OCI-M1 (cell line): ENCODE measurements around the gene CMTM8.

Experiments used
- DNase-seq: peaks from one replicate; lab custom pipeline; 2025; lab: John Stamatoyannopoulos, UW

CMTM8 gene

DNA sequence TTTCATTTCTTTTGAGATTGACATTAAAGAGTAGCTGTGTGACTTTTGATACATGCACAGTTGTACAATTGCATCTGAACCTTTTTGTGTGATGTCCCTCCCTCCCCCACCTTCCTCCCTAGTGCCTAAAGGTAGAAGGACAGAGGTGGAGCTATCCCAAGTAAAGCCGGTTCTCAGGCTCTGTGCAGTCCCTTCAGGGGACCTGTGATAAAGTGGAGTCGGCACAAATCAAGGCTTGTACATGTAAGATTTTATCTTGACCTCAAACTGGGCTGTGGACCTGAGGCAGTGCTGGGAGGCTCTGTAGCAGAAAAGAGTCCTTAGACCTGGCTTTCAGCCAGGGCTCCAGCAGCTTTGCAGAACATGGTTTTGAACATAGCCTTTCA, 97.6 kb downstream of the CMTM8 start:
- DNase-seq, result peak; percentile 11

DNA sequence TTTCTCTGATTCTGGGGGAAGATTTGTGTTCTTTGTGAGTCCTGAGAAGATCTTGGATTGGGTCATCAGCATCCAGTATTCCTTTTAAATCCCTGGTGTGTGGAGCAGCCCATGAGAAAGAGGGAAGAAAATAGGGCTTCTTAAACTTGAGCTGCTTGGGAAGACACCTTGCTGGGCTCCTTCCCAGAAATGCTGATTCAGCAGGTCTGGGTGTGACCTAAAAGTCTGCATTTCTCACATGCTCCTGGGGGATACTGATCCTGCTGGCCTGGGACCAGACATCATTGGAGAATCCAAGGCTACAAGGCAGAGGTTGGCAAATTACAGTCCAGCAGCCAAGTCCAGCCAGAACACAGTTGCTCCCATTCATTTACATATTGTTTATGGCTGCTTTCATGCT, 99.0 kb downstream of the CMTM8 start:
- DNase-seq, result no peak

DNA sequence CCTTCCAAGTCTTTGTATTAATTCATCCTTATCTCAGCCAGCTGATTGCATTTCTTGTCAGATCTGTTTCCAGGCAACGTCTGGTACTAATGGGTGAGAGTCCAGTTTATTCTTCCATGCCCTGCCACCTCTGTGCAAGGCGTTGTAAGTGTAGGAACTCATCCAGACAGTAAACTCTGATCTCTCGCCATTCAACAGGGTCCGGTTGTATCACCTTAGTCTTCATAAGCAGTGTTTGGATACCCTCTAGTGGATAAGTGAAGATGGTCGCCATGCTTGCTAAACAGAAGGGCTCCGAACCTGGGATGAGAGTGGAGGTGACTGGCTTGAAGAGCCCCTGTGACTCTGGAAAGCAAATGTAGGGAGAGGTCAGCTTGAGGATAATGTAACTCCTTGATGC, 101.6 kb downstream of the CMTM8 start:
- peak; percentile 65 for DNase-seq

DNA sequence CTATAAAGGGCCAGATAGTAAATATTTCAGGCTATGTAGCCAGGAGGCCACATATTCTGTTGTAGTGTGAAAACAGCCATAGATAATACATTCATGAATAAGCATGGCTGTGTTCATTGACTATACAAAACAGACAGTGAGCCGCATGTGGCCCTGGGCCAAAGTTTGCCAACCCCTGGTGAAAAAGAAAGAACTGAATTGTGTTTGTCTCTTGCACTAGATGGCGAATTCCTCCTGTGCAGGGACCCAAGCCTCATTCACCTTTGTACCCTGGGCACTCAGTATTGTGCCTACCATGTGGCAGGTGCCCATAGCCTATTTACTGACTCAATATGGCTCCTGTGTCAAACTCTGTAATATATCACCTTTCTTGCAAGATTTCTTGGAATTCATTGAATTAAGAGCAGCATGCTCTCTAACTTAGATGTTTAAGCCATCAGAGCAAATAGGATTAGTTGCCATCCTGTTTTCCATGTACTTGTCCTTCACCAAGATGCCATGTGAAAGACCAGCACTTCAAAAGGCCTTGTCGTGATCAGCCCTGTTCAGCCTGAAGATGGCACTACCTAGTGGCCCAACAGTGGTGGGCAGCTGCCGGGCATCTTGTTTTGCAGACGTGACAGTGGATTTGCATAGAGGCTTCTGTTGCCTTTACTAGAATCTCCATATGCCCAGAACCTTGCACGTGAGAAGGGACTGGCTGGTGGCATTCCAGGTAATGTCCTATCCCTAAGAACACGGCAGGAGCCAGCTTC, 102.3 kb downstream of the CMTM8 start:
- no peak for DNase-seq

DNA sequence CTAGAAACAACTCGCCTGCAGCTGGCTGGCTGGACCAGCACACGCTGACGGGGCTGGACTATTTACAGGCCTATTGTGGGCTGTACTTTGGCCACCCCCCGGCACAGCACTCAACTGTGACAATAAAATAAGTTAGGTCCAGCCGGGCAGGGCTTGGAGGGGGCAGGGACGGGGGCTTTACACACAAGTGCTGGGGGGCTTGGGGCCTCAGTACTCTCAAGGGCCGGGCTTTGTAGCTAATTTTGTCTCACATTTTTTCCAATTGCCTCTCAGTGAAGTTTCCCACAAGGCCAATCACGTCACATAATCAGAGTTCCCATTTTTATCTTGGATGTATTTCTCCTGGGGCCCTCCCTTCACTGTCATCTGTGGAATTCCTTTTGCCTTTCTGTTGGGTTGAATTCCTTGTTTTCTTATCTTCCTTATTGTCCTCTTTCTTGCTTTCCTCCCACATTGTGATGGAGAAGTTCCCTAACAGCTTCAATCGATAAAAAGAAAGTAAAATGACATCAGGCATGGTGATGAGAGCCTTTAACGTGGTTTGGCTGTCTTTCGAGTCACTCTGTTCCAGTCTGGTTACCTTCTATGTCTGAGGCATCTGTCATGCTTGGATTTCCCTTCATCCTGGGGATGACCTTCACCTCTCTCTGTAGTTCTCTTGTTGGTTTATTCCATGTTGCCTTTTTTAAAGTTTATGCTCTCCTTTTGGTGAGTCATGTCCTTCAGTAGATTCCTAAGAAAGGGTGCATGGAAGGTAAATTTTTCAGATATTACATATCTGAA, 109.1 kb downstream of the CMTM8 start:
- no peak for DNase-seq

DNA sequence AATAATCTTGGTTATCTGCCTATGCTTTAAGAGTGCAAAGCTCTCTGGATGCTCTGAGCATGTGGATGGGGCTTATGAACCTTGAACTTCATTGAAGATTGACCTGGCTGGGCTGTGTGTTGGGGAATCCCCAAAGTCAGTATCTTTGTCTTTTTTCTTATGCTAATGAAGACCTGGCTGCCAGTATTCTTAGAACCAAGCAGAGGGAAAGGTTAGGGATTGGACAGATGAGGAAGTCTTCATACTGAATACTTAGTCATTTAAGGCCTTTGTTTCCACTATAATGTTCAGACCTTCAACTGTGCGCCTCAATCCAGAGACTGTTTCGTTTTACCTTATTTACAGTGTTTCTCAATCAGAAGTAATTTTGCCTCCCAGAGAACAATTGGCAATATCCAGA, 110.7 kb downstream of the CMTM8 start:
- no peak for DNase-seq

DNA sequence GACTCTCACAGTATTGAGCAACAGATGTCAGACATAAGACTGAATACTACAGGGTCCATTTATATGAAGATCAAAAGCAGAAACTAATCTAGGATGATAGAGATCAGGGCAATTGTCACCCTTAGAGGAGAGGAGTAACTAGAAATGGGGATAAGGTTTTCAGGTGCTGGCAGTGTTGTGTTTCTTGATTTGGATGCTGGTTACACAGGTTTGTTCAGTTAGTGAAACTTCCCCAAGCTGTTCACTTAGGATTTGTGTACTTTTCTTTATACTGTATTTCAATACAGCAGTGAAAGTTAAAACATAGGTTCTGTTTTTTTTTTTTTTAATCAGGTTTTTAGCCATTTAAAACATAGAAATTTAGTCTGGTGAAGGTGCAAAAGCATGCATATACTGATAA, 114.1 kb downstream of the CMTM8 start:
- no peak for DNase-seq

DNA sequence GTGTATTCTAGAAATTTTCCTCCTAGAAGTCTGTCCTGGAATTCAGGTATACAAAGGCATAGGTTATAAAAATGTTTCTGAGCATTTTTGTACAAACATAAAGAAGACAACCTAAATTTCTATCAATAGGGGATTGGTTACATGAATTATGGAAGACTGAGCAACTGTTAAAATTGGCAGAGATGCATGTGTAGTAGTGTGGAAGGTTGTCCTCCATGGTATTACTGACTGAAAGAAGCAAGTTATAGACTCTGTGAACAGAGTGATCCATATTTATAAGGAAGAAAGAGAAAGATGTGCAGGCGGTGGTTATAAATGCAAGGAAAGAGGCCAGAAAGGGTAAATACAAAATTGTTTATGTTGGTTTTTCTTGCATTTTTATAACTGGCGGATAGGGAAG, 114.9 kb downstream of the CMTM8 start:
- no peak for DNase-seq

DNA sequence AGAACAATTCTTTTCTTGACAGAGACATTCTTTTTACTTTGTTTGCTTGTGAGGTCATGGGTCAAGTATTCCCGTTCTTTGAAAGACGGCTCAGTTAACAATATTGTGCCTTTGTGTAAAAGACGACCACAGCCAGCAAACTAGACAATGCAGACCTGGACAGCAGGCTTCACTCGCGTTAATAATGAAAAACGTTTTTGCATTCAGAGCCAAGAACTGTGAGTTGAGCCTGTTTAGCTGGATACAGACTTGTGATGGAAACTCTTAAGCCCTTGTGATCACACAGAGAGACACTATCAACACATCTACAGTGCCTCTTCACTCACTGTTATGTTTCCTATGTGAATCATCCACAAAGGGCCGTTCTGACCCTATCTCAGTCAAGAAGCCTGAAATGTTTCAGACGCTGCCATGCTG, 115.9 kb downstream of the CMTM8 start:
- DNase-seq, result peak; percentile 17

DNA sequence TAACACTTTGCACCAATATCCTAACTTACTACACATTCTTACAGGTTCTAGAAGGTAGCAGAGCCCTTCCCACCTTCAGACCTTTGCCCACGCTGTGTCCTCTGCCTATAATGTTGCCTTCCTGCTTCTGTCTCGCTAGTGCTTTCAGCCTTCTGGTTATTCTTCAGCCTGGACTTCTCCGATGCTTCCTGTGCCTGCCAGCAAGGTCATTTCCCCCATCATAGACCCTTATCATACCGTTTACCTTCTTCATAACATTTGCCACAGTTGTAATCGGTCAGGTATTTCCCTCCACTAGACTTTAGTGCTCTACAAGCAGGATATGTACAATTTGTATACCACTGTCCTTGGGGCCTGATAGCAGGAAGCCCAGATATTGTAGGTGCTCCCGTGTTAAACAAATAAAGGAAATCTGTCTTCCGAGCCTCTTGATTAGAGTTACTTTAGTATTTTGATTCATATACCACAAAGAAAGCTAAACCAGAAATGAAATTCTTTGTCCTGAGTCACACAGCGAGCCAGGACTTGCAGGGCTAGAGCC, 117.3 kb downstream of the CMTM8 start:
- no peak for DNase-seq

DNA sequence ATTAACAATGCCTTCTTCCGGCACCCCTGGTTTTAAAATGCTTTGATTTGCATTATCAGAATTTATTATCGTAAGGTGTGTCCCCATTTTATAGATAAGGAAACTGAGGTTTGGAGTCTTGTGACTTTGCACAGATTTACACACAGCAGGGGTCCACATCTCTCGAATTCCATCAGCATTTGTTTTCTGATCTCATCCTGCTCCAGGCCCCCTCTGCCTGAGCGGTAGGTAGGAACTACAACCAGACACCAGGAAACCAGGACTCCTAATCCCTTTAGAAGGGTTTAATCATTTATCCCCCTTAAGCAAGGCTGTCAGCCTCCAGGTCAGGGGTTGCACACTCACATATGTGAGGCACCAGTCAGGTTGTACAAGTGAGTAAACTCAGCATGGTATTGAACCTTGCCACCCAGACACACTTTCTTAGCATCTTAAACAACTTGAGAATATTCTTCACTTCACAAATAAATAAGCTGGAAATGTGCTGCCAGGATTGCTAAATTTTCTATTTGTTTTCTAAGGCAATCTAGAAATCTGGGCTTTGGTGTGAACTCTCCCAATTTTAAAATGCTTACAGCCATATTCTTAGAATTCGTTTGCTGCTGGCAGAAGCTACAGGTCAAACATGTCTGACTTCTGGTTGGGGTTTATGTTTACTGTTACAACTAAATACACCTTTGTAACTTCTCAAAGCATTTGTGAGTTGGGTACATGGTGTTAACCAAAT, 121.4 kb downstream of the CMTM8 start:
- DNase-seq, result no peak

DNA sequence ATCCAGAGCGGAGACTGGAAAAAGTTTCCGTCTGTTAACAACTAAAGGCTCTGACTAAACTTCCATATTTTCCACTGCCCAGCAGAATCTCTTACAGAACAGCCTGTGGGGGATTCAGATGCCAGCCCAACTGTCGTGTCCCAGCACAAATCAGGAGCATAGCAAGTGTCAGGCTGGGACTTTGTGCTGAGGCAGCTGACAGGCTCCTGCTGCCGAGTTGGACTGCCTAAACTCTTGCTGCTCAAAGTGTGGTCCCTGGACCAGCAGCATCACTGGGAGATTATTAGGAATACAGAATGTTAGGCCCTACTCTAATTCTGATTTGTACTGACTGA, 122.0 kb downstream of the CMTM8 start:
- no peak for DNase-seq

DNA sequence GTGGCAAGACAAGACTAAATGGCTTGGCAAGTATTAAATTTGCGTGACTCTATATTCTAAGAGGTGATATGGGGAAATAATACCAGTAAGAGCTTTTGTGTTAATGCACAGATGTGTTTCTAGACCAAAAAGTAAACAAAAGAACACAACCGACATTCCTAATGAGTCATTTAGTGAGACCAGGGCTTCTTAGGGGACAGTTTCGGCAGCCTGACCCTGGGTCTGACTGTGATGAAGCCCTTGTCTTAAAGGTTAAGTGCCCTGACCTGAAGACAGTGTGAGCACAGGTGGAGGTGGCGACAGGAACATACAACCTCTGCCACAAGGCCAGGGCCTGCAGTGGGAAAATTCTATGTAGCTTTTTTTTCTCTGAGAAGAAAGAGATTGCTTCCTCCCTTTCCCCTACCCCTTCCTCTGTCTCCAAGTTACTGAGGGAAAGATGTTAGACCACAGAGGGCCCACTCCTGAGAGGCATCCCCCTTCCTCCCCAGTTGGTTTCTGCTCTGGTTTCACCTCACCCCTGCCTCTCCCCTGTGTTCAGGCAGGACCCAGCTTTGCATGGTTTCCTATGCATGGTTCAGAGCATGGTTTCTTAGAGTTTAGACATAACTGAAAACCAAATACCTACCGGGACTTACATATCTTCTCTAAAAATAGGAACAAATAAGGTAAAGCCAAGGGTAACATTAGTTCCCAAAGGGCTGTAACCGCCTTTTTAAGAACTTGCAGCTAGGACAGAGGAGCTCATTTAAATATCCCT, 128.3 kb downstream of the CMTM8 start:
- no peak for DNase-seq

DNA sequence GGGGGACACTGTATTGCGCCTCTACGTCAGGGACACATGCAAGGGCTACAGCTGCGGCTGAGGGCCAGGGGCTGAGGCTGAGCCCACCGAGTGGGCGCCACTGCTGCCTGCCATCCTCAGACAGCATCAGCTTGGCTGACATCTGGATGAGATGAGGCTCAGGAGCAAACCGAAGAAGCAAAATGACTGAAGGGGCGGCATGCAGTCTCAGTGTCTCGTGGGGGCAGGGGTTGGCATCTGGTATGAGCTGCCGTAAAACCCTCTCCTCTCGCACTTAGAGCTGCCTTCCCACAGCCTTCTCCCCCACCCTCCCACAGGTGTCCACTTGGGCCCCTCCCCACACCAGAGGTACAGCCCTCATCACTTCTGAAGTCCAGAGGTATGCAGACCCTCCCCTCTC, 129.0 kb downstream of the CMTM8 start:
- DNase-seq, result no peak

DNA sequence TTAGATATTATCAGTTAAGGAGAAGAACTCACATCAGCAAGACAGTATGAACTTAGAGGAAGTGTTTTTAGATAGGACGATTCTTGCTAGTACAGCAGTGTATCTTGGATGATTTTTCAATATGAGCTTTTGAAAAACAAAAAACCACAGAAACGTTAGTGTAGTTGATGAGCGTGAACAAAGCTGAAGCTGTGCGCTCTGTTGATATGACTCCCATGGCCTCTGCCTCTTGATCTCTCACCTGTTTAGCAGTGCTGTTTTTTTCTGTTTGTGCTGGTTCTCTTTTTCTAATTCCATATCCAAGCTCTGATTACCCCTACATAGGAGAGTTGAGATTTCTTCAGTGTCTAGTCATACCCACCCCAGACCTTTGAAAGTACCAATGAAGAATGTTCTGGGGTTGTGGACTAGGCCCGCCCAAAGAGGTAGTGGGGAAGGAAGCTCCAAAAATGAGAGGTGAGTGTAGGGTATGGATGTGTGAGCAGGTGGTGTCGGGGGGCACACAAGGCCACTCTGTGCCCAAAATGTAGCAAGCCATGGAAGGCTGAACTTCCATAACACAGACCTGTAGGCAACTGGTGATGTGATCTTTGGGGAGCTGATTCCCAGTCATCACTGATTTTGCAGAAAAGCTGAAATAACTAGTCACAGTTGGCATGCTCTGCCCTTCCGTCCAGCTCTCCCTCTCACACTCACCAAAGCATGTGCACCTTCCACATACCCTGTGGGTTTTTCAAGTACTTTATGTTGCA, 133.2 kb downstream of the CMTM8 start:
- peak; percentile 14 for DNase-seq

DNA sequence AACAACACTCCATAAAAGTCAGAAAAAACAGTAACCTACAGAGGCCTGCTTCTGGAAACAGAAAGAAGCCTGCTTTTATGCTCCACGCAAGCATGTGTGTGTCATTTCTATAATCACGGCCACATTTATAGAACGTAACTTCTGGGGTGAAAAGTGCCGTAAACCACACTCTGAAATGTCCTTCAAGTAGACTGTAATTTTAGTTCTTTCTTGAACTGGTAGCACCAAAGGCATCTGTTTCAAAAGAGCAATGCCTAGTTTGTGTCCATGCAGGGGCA, 133.7 kb downstream of the CMTM8 start:
- no peak for DNase-seq

DNA sequence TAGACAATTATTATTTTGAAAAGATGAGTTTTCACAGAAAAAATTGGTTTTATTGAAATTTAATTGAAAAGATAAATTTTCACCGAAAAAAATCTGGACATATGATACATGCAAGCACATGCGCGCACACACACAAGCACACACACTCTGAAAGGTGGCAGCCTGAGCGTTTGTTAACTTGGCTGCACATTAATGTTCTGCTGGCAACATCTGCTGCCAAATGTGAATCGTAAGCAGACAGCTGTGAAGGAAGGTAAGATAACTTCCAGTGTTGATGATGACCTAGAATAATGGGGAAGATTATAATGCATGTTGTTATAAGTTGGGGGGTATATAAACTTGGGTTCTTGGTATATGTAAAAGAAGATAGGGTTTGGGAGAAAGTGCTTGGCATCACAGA, 134.8 kb downstream of the CMTM8 start:
- no peak for DNase-seq

DNA sequence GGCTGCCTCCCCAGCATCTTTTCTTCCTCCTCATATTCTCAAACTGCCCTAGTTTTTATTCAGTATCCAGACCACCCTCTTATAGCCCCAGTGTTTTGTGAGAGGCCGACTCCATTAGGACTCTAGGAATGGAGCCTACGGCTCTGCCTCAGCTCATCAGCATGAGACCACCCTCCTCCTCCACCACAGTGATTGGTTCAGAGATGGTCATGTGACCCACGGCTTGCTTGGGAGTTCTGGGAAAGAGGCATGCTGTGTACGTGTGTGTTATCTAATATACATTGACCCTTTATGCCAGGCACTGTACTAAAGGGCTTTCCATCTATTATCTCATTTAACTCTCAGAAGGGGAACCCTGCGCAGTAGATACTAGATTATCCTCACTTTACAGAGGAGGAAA, 135.4 kb downstream of the CMTM8 start:
- peak; percentile 32 for DNase-seq

DNA sequence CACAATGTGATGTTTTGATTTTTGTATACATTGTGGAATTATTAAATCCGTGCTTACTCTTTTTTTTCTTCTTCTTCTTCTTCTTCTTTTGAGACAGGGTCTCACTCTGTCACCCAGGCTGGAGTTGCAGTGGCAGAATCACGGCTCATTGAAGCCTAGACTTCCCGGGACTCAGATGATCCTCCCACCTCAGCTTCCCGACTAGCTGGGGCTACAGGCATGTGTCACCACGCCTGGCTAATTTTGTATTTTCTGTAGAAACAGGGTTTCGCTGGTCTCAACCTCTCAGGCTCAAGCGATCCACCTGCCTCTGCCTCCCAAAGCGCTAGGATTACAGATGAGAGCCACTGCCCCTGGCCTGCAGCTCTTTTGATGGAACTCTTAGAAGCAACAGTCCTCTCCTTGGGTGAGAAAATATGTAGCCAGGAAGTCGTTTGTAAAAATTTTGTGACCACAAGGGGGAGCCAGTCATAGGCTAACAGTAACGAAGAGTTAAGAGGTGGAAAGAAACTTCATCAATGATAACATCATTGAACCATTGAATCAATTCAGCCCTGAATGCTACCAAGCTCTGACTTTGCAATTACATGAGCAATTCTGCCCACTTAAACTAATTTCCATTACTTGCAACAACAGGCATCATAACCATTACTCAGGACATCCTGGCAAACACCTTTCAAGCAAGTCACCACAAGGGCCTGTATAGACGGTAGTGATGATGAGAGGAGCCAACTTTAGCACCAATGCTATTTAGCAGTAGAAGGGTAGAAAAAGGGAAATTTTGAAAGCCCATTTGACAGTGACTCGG, 136.5 kb downstream of the CMTM8 start:
- peak; percentile 90 for DNase-seq

DNA sequence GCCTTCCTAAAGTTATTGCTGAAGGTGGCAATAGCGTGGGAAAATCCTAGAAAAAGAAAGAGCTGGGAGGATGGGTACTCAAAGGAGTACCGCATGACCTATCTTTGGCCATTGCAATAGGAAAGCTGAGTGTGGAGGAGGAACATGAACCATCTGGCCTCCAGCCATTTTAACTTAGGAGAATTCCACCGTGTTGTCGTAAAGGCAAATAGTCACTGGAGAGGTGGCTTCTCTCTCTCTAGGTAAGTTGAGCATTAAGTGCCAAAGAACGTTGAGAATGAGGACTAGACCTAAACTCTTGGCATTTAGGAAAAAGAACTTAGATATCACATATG, 137.1 kb downstream of the CMTM8 start:
- DNase-seq, result no peak

DNA sequence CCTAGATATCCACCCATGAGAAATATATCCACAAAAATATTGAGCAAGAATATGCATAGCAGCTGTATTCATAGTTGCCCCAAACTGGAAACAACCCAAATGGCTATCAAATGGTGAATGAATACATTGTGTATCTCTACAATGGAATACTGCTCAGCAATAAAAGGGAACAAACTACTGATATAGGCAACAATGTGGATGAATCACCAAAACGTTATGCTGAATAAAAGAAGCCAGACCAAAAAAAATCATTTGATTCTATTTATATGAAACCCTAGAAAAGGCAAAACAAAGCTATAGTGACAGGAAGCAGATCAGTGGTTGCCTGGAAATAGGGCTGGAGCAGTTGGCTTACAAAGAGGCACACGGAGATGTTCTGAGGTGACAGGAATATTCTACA, 137.6 kb downstream of the CMTM8 start:
- no peak for DNase-seq
